Trophoblast cell (in vitro differentiated cells and primary cell): ENCODE data around the gene LRMDA.

Experiments
- DNase-seq, 2 donors: peaks; one replicate each; pipeline ENCODE4 v3.0.0-alpha.2; 2016
- H2AFZ ChIP-seq: 2 replicates; pipeline ENCODE4 v1.6.1; 2013; ENCODE audit warnings: low read length, moderate library complexity, mild to moderate bottlenecking; ENCODE audit not compliant: insufficient read depth, poor library complexity
- H2AK5ac ChIP-seq: 2 replicates; pipeline ENCODE4 v1.6.1; 2013; ENCODE audit warnings: mild to moderate bottlenecking, low read length
- H2BK120ac ChIP-seq: 2 replicates; pipeline ENCODE4 v1.6.1; 2013; ENCODE audit warnings: low read length, mild to moderate bottlenecking, moderate library complexity; ENCODE audit not compliant: insufficient read depth, poor library complexity
- H2BK12ac ChIP-seq: 2 replicates; pipeline ENCODE4 v1.6.1; 2013; ENCODE audit warnings: mild to moderate bottlenecking, low read length, moderate library complexity
- H2BK5ac ChIP-seq: 2 replicates; pipeline ENCODE4 v1.6.1; 2013; ENCODE audit warnings: low read length, low read depth, moderate library complexity, mild to moderate bottlenecking; ENCODE audit not compliant: poor library complexity
- H3K14ac ChIP-seq: 2 replicates; pipeline ENCODE4 v1.6.1; 2013; ENCODE audit warnings: mild to moderate bottlenecking, low read length
- H3K18ac ChIP-seq: 2 replicates; pipeline ENCODE4 v1.6.1; 2013; ENCODE audit warnings: mild to moderate bottlenecking, low read length
- H3K23ac ChIP-seq: 2 replicates; pipeline ENCODE4 v1.6.1; 2013; ENCODE audit warnings: low read length
- H3K27ac ChIP-seq: 2 replicates; pipeline ENCODE4 v1.5.1; 2013; ENCODE audit warnings: low read depth, mild to moderate bottlenecking, inconsistent platforms, low read length, moderate library complexity
- H3K27me3 ChIP-seq: 2 replicates; pipeline ENCODE4 v1.6.1; 2013; ENCODE audit warnings: inconsistent platforms, mild to moderate bottlenecking, low read length, moderate library complexity; ENCODE audit not compliant: insufficient read depth
- H3K36me3 ChIP-seq, 2 experiments: 1 replicate in 1 of 2; 2 replicates in 1 of 2; pipeline ENCODE4 v1.6.1; 2013; ENCODE audit warnings: low read length in 2 of 2, mild to moderate bottlenecking in 2 of 2, moderate library complexity in 1 of 2; ENCODE audit not compliant: insufficient read depth in 2 of 2, control insufficient read depth in 1 of 2
- H3K4ac ChIP-seq: 2 replicates; pipeline ENCODE4 v1.6.1; 2013; ENCODE audit warnings: low read depth, mild to moderate bottlenecking, low read length, moderate library complexity
- H3K4me1 ChIP-seq, 2 experiments: 1 replicate in 1 of 2; 2 replicates in 1 of 2; pipeline ENCODE4 v1.6.1; 2013; ENCODE audit warnings: low read length in 2 of 2, mild to moderate bottlenecking in 2 of 2, moderate library complexity in 1 of 2; ENCODE audit not compliant: insufficient read depth in 2 of 2, control insufficient read depth in 1 of 2
- H3K4me2 ChIP-seq: 2 replicates; pipeline ENCODE4 v1.6.1; 2013; ENCODE audit warnings: inconsistent platforms, mild to moderate bottlenecking, low read length, moderate library complexity
- H3K4me3 ChIP-seq: 2 replicates; pipeline ENCODE4 v1.5.1; 2013; ENCODE audit warnings: mild to moderate bottlenecking, low read depth, low read length, inconsistent platforms
- H3K79me1 ChIP-seq: one replicate; pipeline ENCODE4 v1.6.1; 2013; ENCODE audit warnings: low read length
- H3K79me2 ChIP-seq: 2 replicates; pipeline ENCODE4 v1.6.1; 2013; ENCODE audit warnings: low read length, mild to moderate bottlenecking; ENCODE audit not compliant: control insufficient read depth, insufficient read depth, poor library complexity
- H3K9ac ChIP-seq: 2 replicates; pipeline ENCODE4 v1.6.1; 2013; ENCODE audit warnings: mild to moderate bottlenecking, low read length
- H3K9me3 ChIP-seq: 2 replicates; pipeline ENCODE4 v1.6.1; 2013; ENCODE audit warnings: low read depth, mild to moderate bottlenecking, control low read depth, inconsistent platforms, low read length; ENCODE audit not compliant: insufficient read depth
- H4K12ac ChIP-seq: 2 replicates; pipeline ENCODE4 v1.6.1; 2013; ENCODE audit warnings: low read depth, mild to moderate bottlenecking, low read length, moderate library complexity
- H4K8ac ChIP-seq: 2 replicates; pipeline ENCODE4 v1.6.1; 2013; ENCODE audit warnings: low read depth, mild to moderate bottlenecking, low read length, moderate library complexity
- H4K91ac ChIP-seq: one replicate; pipeline ENCODE4 v1.6.1; 2013; ENCODE audit warnings: low read depth, mild to moderate bottlenecking, low read length, moderate library complexity
- WGBS: extraction: QIAGEN DNeasy Blood & Tissue Kit; methylation state at CpG from one replicate; pipeline ENCODE4 v1.1.7; 2013; ENCODE audit warnings: missing lambda C conversion rate; ENCODE audit not compliant: insufficient read length, insufficient coverage; ENCODE audit errors: extremely low coverage; 5-methylcytosine and 5-hydroxymethylcytosine counted together

Gene LRMDA

DNA sequence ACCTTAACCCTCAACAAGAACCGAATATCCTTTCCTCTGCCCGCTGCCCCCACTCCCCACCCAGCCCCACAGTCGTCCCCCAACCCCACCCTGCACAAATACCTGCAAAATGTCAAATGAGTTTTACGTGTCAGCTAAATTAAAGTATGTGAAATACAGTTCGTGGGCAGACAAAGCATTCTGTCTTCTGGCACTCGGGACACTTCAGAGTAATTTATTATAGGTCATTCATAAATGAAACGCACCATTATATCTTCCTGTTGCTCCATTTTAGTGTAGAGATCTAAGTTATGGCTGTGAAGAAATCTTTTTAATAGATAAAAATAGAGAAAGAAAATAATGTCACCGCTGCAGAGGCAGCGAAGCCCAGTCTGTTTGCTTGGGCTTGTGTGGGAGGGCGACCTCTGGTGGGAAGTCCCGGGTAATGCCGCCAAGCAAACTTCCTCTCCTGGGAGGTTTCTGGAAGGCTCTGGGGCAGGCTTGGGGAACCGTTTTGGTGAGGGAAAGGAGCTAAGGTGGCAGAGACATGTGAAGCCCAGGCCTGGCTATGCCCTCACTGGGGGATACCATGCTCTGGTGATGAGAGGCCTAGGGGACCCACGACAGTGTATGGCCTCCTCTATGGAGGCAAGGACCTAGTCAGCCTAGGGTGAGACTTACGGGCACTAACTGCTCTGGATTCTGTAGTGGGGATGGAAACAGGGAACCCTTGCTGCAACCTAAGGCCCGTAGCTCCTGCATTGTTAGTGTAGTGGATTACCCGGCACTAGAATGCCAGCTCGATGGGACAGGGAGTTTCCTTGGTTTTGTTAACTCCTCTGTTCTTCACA is 604.9 kb downstream of the LRMDA start:
- no peak overlapping the region for H3K4me3 ChIP-seq
- H3K79me2 ChIP-seq = no peaks in the 10 kb centered on the region
- peak overlapping the region; percentile 0 for H3K4ac ChIP-seq
- peak overlapping the region; percentile 50 for H2BK12ac ChIP-seq
- H3K9me3 ChIP-seq = peaks cover 2% of the 10 kb centered on the region
- peak overlapping the region; percentile 6 for H3K14ac ChIP-seq
- H3K9ac ChIP-seq = no peak overlapping the region
- no peak overlapping the region for H4K12ac ChIP-seq
- no CpG with 5 or more reads among the region's 18 CpGs for WGBS
- peak overlapping the region; percentile 26 for H3K18ac ChIP-seq
- no peaks in the 10 kb centered on the region for H3K36me3 ChIP-seq
- H4K8ac ChIP-seq = peak overlapping the region; percentile 5
- H3K4me1 ChIP-seq = peaks cover 14 to 23% of the 10 kb centered on the region in 2 experiments
- peaks cover 6% of the 10 kb centered on the region for H3K79me1 ChIP-seq
- no peak overlapping the region for H3K27ac ChIP-seq
- H2BK5ac ChIP-seq = peak overlapping the region; percentile 10
- H4K91ac ChIP-seq = peak overlapping the region; percentile 64
- peak overlapping the region; percentile 33 for H2BK120ac ChIP-seq
- H3K4me2 ChIP-seq = no peak overlapping the region
- DNase-seq = peak; percentile 42 to 68
- no peak overlapping the region for H3K23ac ChIP-seq
- H2AFZ ChIP-seq = no peak overlapping the region
- no peaks in the 10 kb centered on the region for H3K27me3 ChIP-seq
- H2AK5ac ChIP-seq = peak overlapping the region; percentile 21

GRCh38 chr10:76036962-76037361 is 605.5 kb downstream of the LRMDA start:
- Histone ChIP-seq H3K27ac (no peak overlapping the region), H4K12ac (no peak overlapping the region), H4K8ac (no peak overlapping the region), H3K4me1 (peaks cover 14 to 26% of the 10 kb centered on the region in 2 experiments), H3K4me2 (no peak overlapping the region), H2BK5ac (no peak overlapping the region), H2AFZ (no peak overlapping the region), H3K4me3 (no peak overlapping the region), H3K9me3 (peaks cover 2% of the 10 kb centered on the region), H3K14ac (no peak overlapping the region), H3K18ac (no peak overlapping the region), H2BK120ac (no peak overlapping the region), H3K4ac (no peak overlapping the region), H2BK12ac (peak overlapping the region; percentile 37), H3K79me2 (no peaks in the 10 kb centered on the region), H3K23ac (no peak overlapping the region), H4K91ac (peak overlapping the region; percentile 20), H3K27me3 (no peaks in the 10 kb centered on the region), H3K79me1 (peaks cover 8% of the 10 kb centered on the region), H2AK5ac (no peak overlapping the region), H3K9ac (no peak overlapping the region), H3K36me3 (no peaks in the 10 kb centered on the region)
- no peak for DNase-seq

DNA sequence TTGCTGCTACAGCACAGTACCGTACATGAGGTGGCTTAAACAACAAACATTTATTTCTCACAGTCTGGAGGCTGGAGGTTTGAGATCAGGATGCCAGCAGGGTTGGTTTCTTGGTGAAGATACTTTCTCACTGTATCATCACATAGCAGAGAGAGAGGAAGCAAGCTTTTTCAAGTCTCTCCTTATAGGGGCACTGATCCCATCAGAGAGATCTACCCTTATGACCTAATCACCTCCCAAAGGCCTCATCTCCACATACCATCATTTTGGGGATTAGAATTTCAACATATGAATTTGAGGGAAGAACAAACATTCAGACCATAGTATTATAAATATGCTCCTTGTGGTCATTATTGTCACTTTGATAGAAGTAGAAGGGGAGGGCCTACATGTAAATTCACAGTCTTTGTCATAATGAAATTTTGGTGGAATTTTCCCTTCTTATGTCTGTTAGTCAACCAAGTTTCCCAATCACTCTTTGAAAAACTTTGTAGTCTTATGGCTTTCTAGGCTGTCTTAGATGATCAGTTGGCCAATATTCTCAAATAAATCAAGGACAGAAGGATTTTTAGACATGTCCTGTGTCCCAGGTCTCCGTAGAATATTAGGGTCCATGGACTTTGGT is 606.2 kb downstream of the LRMDA start:
- Histone ChIP-seq H3K4me2 (no peak overlapping the region), H3K36me3 (no peaks in the 10 kb centered on the region), H3K27me3 (no peaks in the 10 kb centered on the region), H3K23ac (no peak overlapping the region), H4K91ac (peak overlapping the region; percentile 41), H3K18ac (no peak overlapping the region), H2BK12ac (no peak overlapping the region), H3K14ac (no peak overlapping the region), H2AFZ (no peak overlapping the region), H4K8ac (no peak overlapping the region), H3K9ac (no peak overlapping the region), H3K4me3 (no peak overlapping the region), H2AK5ac (no peak overlapping the region), H3K79me2 (no peaks in the 10 kb centered on the region), H2BK5ac (no peak overlapping the region), H3K79me1 (peaks cover 10% of the 10 kb centered on the region), H3K27ac (no peak overlapping the region), H3K4me1 (peaks cover 17 to 26% of the 10 kb centered on the region in 2 experiments), H4K12ac (no peak overlapping the region), H2BK120ac (no peak overlapping the region), H3K4ac (no peak overlapping the region), H3K9me3 (peaks cover 2% of the 10 kb centered on the region)
- DNase-seq = peak; percentile 5 to 7
- no CpG with 5 or more reads among the region's 2 CpGs for WGBS

DNA sequence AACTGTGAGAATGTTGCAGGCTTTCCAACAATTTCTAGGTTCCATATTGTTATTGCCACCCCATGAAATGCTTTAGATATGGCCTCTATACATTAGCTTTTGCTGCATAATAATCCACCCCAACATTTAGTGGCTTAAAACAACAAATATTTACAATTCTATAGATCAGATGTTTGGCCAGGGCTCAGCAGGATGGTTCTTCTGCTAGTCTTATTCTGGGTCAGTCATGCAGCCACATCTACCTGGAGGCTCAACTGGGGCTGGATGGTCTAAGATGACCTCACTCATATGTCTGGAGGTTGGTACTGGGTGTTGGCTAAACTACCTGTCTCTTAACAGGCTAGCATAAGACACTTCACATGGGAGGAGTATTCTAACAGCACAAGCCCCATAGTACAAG is 607.3 kb downstream of the LRMDA start:
- H3K23ac ChIP-seq = no peak overlapping the region
- H3K4me3 ChIP-seq = no peak overlapping the region
- peak overlapping the region; percentile 43 for H4K91ac ChIP-seq
- H3K36me3 ChIP-seq = no peaks in the 10 kb centered on the region
- H2AK5ac ChIP-seq = no peak overlapping the region
- H3K9ac ChIP-seq = no peak overlapping the region
- peaks cover 2% of the 10 kb centered on the region for H3K9me3 ChIP-seq
- H3K79me1 ChIP-seq = peaks cover 10% of the 10 kb centered on the region
- H2BK12ac ChIP-seq = no peak overlapping the region
- H3K27me3 ChIP-seq = no peaks in the 10 kb centered on the region
- H3K4ac ChIP-seq = no peak overlapping the region
- no peak for DNase-seq
- peaks cover 17 to 20% of the 10 kb centered on the region in 2 experiments for H3K4me1 ChIP-seq
- H3K4me2 ChIP-seq = no peak overlapping the region
- no peak overlapping the region for H3K27ac ChIP-seq
- no peak overlapping the region for H4K8ac ChIP-seq
- H3K18ac ChIP-seq = no peak overlapping the region
- H2AFZ ChIP-seq = no peak overlapping the region
- no peak overlapping the region for H2BK120ac ChIP-seq
- H3K79me2 ChIP-seq = no peaks in the 10 kb centered on the region
- no peak overlapping the region for H4K12ac ChIP-seq
- H2BK5ac ChIP-seq = no peak overlapping the region
- H3K14ac ChIP-seq = no peak overlapping the region
